K562 (cell line): Measurements from ENCODE around the gene RHBDD1. TPM values are rescaled to one million over a fixed set of nuclear protein-coding genes. Genes with fewer than 3 reads are reported as not detected.

Experiments used
- ATAC-seq: fragments of 200-7000 bp; cut with Tn5 transposase; 3 replicates; pipeline ENCODE4 v1.9.1; 2020; ENCODE audit warnings: moderate library complexity
- BruUV-seq: library from RNA; stranded (reverse); fragments of 400-500 nt; replicated peaks from 2 replicates; lab custom pipeline; 2021; lab: Mats Ljungman, UMichigan
- CTCF ChIA-PET: fragments of 300-600 bp; formaldehyde crosslinking; extraction: SDS; loops from one replicate; lab custom pipeline; 2021; ENCODE audit warnings: low intra/inter-chr PET ratio; lab: Yijun Ruan, JAX
- POLR2A ChIA-PET: fragments of 300-600, 350-650 bp; sonication (Branson Sonifier 250); formaldehyde crosslinking; extraction: SDS; loops from one replicate; lab custom pipeline; 2021; ENCODE audit warnings: antibody characterized with exemption, inconsistent platforms; lab: Yijun Ruan, JAX
- DNase-seq, 4 experiments: peaks; one replicate each; pipeline versions ENCODE4 v3.0.0 to v3.0.0-alpha.2; 2011 to 2018; ENCODE audit warnings: low spot score in 3 of 4, mixed read lengths in 3 of 4; ENCODE audit errors: extremely low read depth in 1 of 4
- FAIRE-seq: peaks from 2 replicates; lab custom pipeline; 2011; peaks lifted over from hg19 to GRCh38; lab: Jason Lieb, UNC
- H2AFZ ChIP-seq: 2 replicates; pipeline ENCODE4 v1.6.0; 2011; ENCODE audit warnings: low read depth, low read length, control low read depth, inconsistent platforms
- H3K27ac ChIP-seq: fragments of 200-600 bp; 3 replicates; pipeline ENCODE4 v1.8.0; 2011; ENCODE audit warnings: low read depth, mild to moderate bottlenecking, control low read depth, inconsistent platforms, low read length, moderate library complexity, mixed read lengths; ENCODE audit errors: extremely low read depth
- H3K27me3 ChIP-seq, 2 experiments: fragments of 300-600 bp in 1 of 2; 2 replicates in 1 of 2; 3 replicates in 1 of 2; pipeline versions ENCODE4 v1.6.0 to v1.8.0; 2011; ENCODE audit warnings: inconsistent platforms in 2 of 2, low read length in 2 of 2, mild to moderate bottlenecking in 1 of 2, mixed read lengths in 1 of 2, moderate library complexity in 1 of 2; ENCODE audit not compliant: control insufficient read depth in 2 of 2, insufficient read depth in 2 of 2
- H3K36me3 ChIP-seq: fragments of 300-600 bp; 3 replicates; pipeline ENCODE4 v1.8.0; 2011; ENCODE audit warnings: mild to moderate bottlenecking, low read length, inconsistent platforms; ENCODE audit not compliant: control insufficient read depth, insufficient read depth
- H3K4me1 ChIP-seq, 2 experiments: fragments of 200-600 bp in 1 of 2; replicated peaks in 1 of 2; 2 replicates in 1 of 2; 3 replicates in 1 of 2; pipeline versions ENCODE4 v1.5.1 to v1.8.0; 2011; ENCODE audit warnings: inconsistent platforms in 2 of 2, low read length in 2 of 2, mild to moderate bottlenecking in 1 of 2, mixed read lengths in 1 of 2, moderate library complexity in 1 of 2; ENCODE audit not compliant: control insufficient read depth in 2 of 2, insufficient read depth in 2 of 2
- H3K4me2 ChIP-seq: 2 replicates; pipeline ENCODE4 v1.6.1; 2011; ENCODE audit warnings: low read length, control low read depth, inconsistent platforms, mixed read lengths; ENCODE audit not compliant: insufficient read depth
- H3K4me3 ChIP-seq: fragments of 200-600 bp; sonication (generic), shearing (Covaris generic); 2 replicates; pipeline ENCODE4 v1.5.1; 2016; ENCODE audit warnings: control low read depth, inconsistent platforms
- H3K79me2 ChIP-seq: fragments of 200-600 bp; 3 replicates; pipeline ENCODE4 v1.8.0; 2011; ENCODE audit warnings: low read length, inconsistent platforms; ENCODE audit not compliant: control insufficient read depth, insufficient read depth
- H3K9ac ChIP-seq, 2 experiments: 2 replicates each; pipeline versions ENCODE4 v1.6.0 to v1.6.1; 2011; ENCODE audit warnings: low read depth in 2 of 2, low read length in 2 of 2, control low read depth in 1 of 2, inconsistent platforms in 1 of 2, mild to moderate bottlenecking in 1 of 2, mixed read lengths in 1 of 2; ENCODE audit not compliant: insufficient read depth in 1 of 2
- H3K9me1 ChIP-seq: one replicate; pipeline ENCODE4 v1.6.0; 2011; ENCODE audit warnings: inconsistent platforms, mild to moderate bottlenecking, low read length, moderate library complexity; ENCODE audit not compliant: control insufficient read depth, insufficient read depth
- H3K9me3 ChIP-seq: replicated peaks from 2 replicates; pipeline ENCODE4 v1.5.1; 2011; ENCODE audit warnings: low read depth, low read length, inconsistent platforms; ENCODE audit not compliant: control insufficient read depth, insufficient read depth
- H4K20me1 ChIP-seq: replicated peaks from 2 replicates; pipeline ENCODE4 v1.6.1; 2011; ENCODE audit warnings: low read length, inconsistent platforms, mixed read lengths; ENCODE audit not compliant: control insufficient read depth, insufficient read depth
- ARID1B ChIP-seq: fragments of 450-650 bp; IDR thresholded peaks from 2 replicates; pipeline ENCODE4 v1.6.1; 2016; ENCODE audit warnings: antibody characterized with exemption, mild to moderate bottlenecking, inconsistent platforms
- ARID2 ChIP-seq: fragments of 450-650 bp; IDR thresholded peaks from 2 replicates; pipeline ENCODE4 v1.6.1; 2017; ENCODE audit warnings: antibody characterized with exemption, mild to moderate bottlenecking
- ETV5 ChIP-seq: sonication (generic); formaldehyde crosslinking; IDR thresholded peaks from 2 replicates; pipeline ENCODE4 v1.4.0; 2020; ENCODE audit warnings: low read depth, mild to moderate bottlenecking, missing genetic modification reagents
- EZH2 ChIP-seq: IDR thresholded peaks from 2 replicates; pipeline ENCODE4 v1.6.1; 2012; ENCODE audit warnings: low read depth, mild to moderate bottlenecking, inconsistent platforms, low read length, borderline replicate concordance
- KAT7 ChIP-seq: sonication (generic); formaldehyde crosslinking; IDR thresholded peaks from 2 replicates; pipeline ENCODE4 v1.8.0; 2022; ENCODE audit warnings: missing genetic modification reagents, mild to moderate bottlenecking, borderline replicate concordance
- KLF1 ChIP-seq: fragments of 450-650 bp; IDR thresholded peaks from 2 replicates; pipeline ENCODE4 v1.6.1; 2016; ENCODE audit warnings: missing genetic modification characterization, missing compliant biosample characterization
- MAZ ChIP-seq, 2 experiments: fragments of 450-650 bp in 1 of 2; sonication (generic) in 1 of 2; formaldehyde crosslinking; IDR thresholded peaks in 1 of 2; conservative IDR thresholded peaks in 1 of 2; 2 replicates each; pipeline versions ENCODE4 v1.4.0 to v1.5.0; 2020; ENCODE audit warnings: mild to moderate bottlenecking in 1 of 2, missing genetic modification reagents in 1 of 2
- NKRF ChIP-seq: fragments of 450-650 bp; IDR thresholded peaks from 2 replicates; pipeline ENCODE4 v1.6.1; 2016; ENCODE audit warnings: borderline replicate concordance
- RUNX1 ChIP-seq: sonication (generic); IDR thresholded peaks from 2 replicates; pipeline ENCODE4 v1.6.1; 2016; ENCODE audit warnings: antibody characterized with exemption, low read depth
- SMAD3 ChIP-seq: fragments of 450-650 bp; formaldehyde crosslinking; conservative IDR thresholded peaks from 2 replicates; pipeline ENCODE4 v1.4.0; 2020; ENCODE audit warnings: mild to moderate bottlenecking
- THAP7 ChIP-seq: fragments of 250-450 bp; sonication (Bioruptor Pico); IDR thresholded peaks from 2 replicates; pipeline ENCODE4 v1.5.0; 2021
- U2AF2 ChIP-seq: fragments of 200-400 bp; formaldehyde crosslinking; optimal IDR thresholded peaks from 2 replicates; pipeline ENCODE3; 2017; ENCODE audit warnings: low read depth, mild to moderate bottlenecking, low read length
- ZBTB8A ChIP-seq: fragments of 450-650 bp; IDR thresholded peaks from 2 replicates; pipeline ENCODE4 v1.6.1; 2018; ENCODE audit warnings: mild to moderate bottlenecking, moderate library complexity; ENCODE audit not compliant: partially characterized antibody
- WGBS: fragments of 100-300 bp; shearing (Covaris generic); methylation state at CpG from one replicate; pipeline ENCODE4 v1.1.6; 2016; ENCODE audit warnings: low coverage, mixed read lengths; ENCODE audit not compliant: insufficient coverage; ENCODE audit errors: missing lambda C conversion rate; 5-methylcytosine and 5-hydroxymethylcytosine counted together
- in situ Hi-C: fragments of 300-500 bp; cut with MboI; formaldehyde crosslinking; loops from 4 replicates; pipeline ENCODE4 v1.15.0; 2018; ENCODE audit warnings: inconsistent platforms, mixed read lengths
- intact Hi-C: fragments of 100-400 bp; cut with micrococcal nuclease; formaldehyde crosslinking; loops from 2 replicates; pipeline ENCODE4 v1.14.2; 2022
- polyA plus RNA-seq, 8 experiments: library from polyadenylated mRNA; depleted of rRNA in 4 of 8; stranded (reverse) in 5 of 8; unstranded in 3 of 8; fragments of >200 nt; fragmentation: Nextera tagmentation in 2 of 8; fragmentation: Illumina TruSeq in 1 of 8; extraction: Ambion mirVana in 2 of 8; extraction: Trizol in 1 of 8; gene quantifications; 2 replicates each; pipeline versions ENCODE4 v1.2.1 to v1.2.3, GENCODE V29; 2011 to 2014; ENCODE audit warnings: inconsistent platforms in 1 of 8, missing spikeins in 1 of 8
- total RNA-seq, 7 experiments: library from RNA; depleted of rRNA in 6 of 7; stranded (reverse); fragments of >200 nt in 6 of 7; fragmentation: Illumina TruSeq in 2 of 7; extraction: Trizol in 2 of 7; gene quantifications; 2 replicates each; pipeline versions ENCODE4 v1.2.1 to v1.2.3, GENCODE V29; 2011 to 2021; ENCODE audit warnings: low replicate concordance in 1 of 7

RHBDD1 gene
- total and polyA plus RNA-seq, 9 of the 15 experiments (the other 6 are each of a cell fraction or from before 2014, with no cell fraction given): 4.8 to 34.8 (median 15.6) TPM

GRCh38 chr2:226855787-226856186 is 19.9 kb downstream of the RHBDD1 start:
- POLR2A ChIA-PET: no interaction called here
- intact Hi-C loops: no loop called here
- CTCF ChIA-PET: no interaction called here
- Histone ChIP-seq H3K4me2 (no peak overlapping the region), H3K4me3 (no peak overlapping the region), H3K4me1 (no peaks in the 10 kb centered on the region)
- no peak for FAIRE-seq
- no peak for ATAC-seq
- no TSS peak for BruUV-seq
- WGBS: 90% methylated on average over 2 of the region's 2 CpGs
- no peak for TF ChIP-seq ETV5 (CRISPR knock-in tag)
- TF ChIP-seq, all 486 proteins: peak for 0
- H3K36me3 ChIP-seq: no peaks in the 10 kb centered on the region; the same call in 2 of the 3 replicates
- H3K9me1 ChIP-seq: peaks cover 3% of the 10 kb centered on the region
- H3K9me3 ChIP-seq: no peaks in the 10 kb centered on the region
- no peak for DNase-seq
- no peak overlapping the region for H3K27ac ChIP-seq
- no peaks in the 10 kb centered on the region for H3K27me3 ChIP-seq
- peaks cover 8% of the 10 kb centered on the region for H3K79me2 ChIP-seq
- H2AFZ ChIP-seq: no peak overlapping the region
- in situ Hi-C loops: no loop called here
- no peaks in the 10 kb centered on the region for H4K20me1 ChIP-seq
- no peak overlapping the region for H3K9ac ChIP-seq

DNA sequence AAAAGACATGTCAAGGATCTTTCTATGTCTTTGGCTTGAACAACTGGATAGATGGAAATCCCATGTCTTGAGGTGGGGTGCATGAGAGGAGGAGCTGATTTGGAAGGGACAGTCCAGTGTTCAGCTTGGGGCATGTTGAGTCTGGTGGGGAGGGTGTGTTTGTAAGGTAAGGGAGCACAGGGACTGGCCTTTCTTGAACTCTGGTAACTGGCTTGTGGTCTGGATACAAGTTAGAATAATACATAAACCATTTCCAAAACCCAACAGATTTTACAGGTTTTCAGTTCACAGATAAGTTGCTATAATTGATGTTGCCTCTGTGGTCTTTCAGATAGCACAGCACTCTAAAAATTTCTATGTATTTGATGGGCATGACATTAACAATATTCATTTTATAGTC is 24.2 kb downstream of the RHBDD1 start:
- Histone ChIP-seq H3K9ac (no peak overlapping the region), H3K4me1 (peaks cover 0 to 4% of the 10 kb centered on the region in 2 experiments; a peak in 2 of 5 replicates), H3K27me3 (no peaks in the 10 kb centered on the region), H3K79me2 (peaks cover 13% of the 10 kb centered on the region; the same call in 2 of the 3 replicates), H3K9me3 (no peaks in the 10 kb centered on the region), H3K4me3 (no peak overlapping the region), H3K36me3 (peaks cover 7% of the 10 kb centered on the region; the same call in 2 of the 3 replicates), H3K4me2 (no peak overlapping the region), H3K27ac (no peak overlapping the region), H2AFZ (no peak overlapping the region), H4K20me1 (no peaks in the 10 kb centered on the region), H3K9me1 (no peaks in the 10 kb centered on the region)
- CTCF ChIA-PET: no interaction called here
- BruUV-seq: no TSS peak
- ATAC-seq (no peak), FAIRE-seq (no peak), DNase-seq (no peak)
- in situ Hi-C loops (no loop called here), intact Hi-C loops (no loop called here)
- POLR2A ChIA-PET: interaction anchor here (2.1 kb wide), 1 partner anchor 12 kb away, joined by 8 read pairs; no protein-coding TSS in a partner anchor
- no peak for TF ChIP-seq MAZ (CRISPR knock-in tag; conservative IDR thresholded peaks at IDR 0.05 in 1 of 2, IDR thresholded peaks at IDR 0.05 in 1 of 2)
- no peak for TF ChIP-seq ARID2
- no peak for TF ChIP-seq SMAD3 (CRISPR knock-in tag)
- TF ChIP-seq ZBTB8A: no peak
- no peak for TF ChIP-seq U2AF2
- no peak for TF ChIP-seq KAT7 (CRISPR knock-in tag)
- TF ChIP-seq RUNX1: no peak
- no peak for TF ChIP-seq NKRF
- no peak for TF ChIP-seq THAP7 (CRISPR knock-in tag)
- no peak for TF ChIP-seq EZH2
- TF ChIP-seq ARID1B: no peak
- TF ChIP-seq KLF1 (tag): no peak
